Body of pancreas (tissue), 4 donors: ENCODE measurements around the gene CTNS. TPM values are rescaled to one million over a fixed set of nuclear protein-coding genes. Genes with fewer than 3 reads are reported as not detected.

Experiments used
- ATAC-seq: fragments of 150-250 bp; one replicate; pipeline ENCODE4 v1.9.1; 2016
- DNase-seq, 4 donors: peaks; one replicate each; pipeline ENCODE4 v3.0.0-alpha.2; 2019
- H3K27ac ChIP-seq, 4 donors: fragments of 200-600 bp; sonication (generic); 1 replicate in 3 of 4; 2 replicates in 1 of 4; pipeline versions ENCODE4 v1.5.1 to v1.6.1; 2016 to 2019; ENCODE audit warnings: mild to moderate bottlenecking in 1 of 4, mixed read lengths in 1 of 4, moderate library complexity in 1 of 4
- H3K27me3 ChIP-seq, 2 donors: fragments of 200-600 bp; sonication (generic); one replicate each; pipeline ENCODE4 v1.6.0; 2016; ENCODE audit warnings: mild to moderate bottlenecking in 1 of 2
- H3K36me3 ChIP-seq, 2 donors: fragments of 200-600 bp; sonication (generic); replicated peaks in 1 of 2; 2 replicates each; pipeline ENCODE4 v1.5.1; 2016; ENCODE audit warnings: low read depth in 2 of 2; ENCODE audit not compliant: insufficient read depth in 1 of 2
- H3K4me1 ChIP-seq: fragments of 200-600 bp; sonication (generic); one replicate; pipeline ENCODE4 v1.6.0; 2016
- H3K4me3 ChIP-seq, 2 donors: fragments of 200-600 bp; sonication (generic); 1 replicate in 1 of 2; 2 replicates in 1 of 2; pipeline ENCODE4 v1.5.1; 2016 to 2019
- H3K9me3 ChIP-seq, 3 donors: fragments of 200-600 bp; sonication (generic); 1 replicate in 2 of 3; 2 replicates in 1 of 3; pipeline ENCODE4 v1.5.1; 2016
- POLR2A ChIP-seq, 3 donors: fragments of 450-650 bp; IDR thresholded peaks; one replicate each; pipeline ENCODE4 v1.6.1; 2016; ENCODE audit warnings: antibody characterized with exemption in 3 of 3, mild to moderate bottlenecking in 2 of 3
- whole genome bisulfite sequencing, 2 donors: methylation state at CpG; one replicate each; pipeline ENCODE4 v1.1.5; 2017; 5-methylcytosine and 5-hydroxymethylcytosine counted together
- intact Hi-C: fragments of 100-400 bp; cut with DNase I; formaldehyde crosslinking; loops from one replicate; pipeline ENCODE4 v1.15.1; 2023
- total RNA-seq, 2 donors: library from RNA; depleted of rRNA; stranded (reverse); fragments of >200 nt; gene quantifications; one replicate each; pipeline ENCODE4 v1.1.0, GENCODE V29; 2016
- TF ChIP-seq, protein P1 (sequence below), 7 experiments: fragments of 450-650 bp in 4 of 7; fragments of 200-600 bp in 3 of 7; sonication (generic) in 3 of 7; IDR thresholded peaks; one replicate each; pipeline ENCODE4 v1.5.1; 2016 to 2019; ENCODE audit warnings: antibody characterized with exemption in 7 of 7

The CTNS gene
- total RNA-seq, 2 donors from 2014 or later: 15.8 to 29.3 TPM

DNA sequence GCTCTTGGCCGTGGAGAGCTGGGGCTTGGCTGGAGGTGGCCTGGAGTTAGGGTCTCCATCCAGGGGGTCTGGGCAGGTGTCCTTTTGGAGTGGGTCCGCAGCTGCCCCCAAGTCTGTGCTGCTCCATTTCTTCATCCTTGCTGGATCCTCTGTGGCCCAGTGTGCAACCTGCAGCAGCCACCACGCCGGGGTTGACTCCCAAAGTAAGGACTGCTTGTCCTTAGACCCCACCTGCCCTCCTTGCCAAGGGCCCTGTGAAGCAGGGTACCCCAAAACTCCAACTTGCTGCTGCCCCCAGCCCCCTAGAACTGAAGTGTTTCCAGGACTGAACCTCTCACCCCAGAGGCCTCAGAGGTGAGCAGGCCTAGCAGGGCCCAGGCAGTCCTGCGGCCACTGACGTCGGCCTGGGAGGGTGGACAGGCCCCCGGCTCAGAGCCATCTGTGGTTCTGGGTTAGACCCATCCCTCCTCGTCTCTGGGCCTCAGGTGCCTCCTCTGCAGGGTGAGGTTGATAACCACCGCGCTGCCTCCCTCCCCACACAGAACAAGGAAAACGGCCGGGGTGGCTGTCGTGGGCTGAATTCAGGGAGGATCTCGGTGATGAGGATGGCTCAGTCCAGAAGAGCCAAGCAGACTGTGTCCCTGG lies 44.2 kb upstream of the CTNS start:
- WGBS, 2 donors: 90 to 93% methylated on average over 10 to 15 of the region's 15 CpGs
- H3K27me3 ChIP-seq: no peaks in the 10 kb centered on the region
- ATAC-seq (no peak), DNase-seq (no peak)
- no peak overlapping the region for H3K27ac ChIP-seq
- H3K4me3 ChIP-seq: no peak overlapping the region
- no peaks in the 10 kb centered on the region for H3K9me3 ChIP-seq
- H3K4me1 ChIP-seq: no peaks in the 10 kb centered on the region
- H3K36me3 ChIP-seq: peaks cover 0 to 6% of the 10 kb centered on the region in 2 donors
- intact Hi-C loops: no loop called here
- TF ChIP-seq, protein P1, sequence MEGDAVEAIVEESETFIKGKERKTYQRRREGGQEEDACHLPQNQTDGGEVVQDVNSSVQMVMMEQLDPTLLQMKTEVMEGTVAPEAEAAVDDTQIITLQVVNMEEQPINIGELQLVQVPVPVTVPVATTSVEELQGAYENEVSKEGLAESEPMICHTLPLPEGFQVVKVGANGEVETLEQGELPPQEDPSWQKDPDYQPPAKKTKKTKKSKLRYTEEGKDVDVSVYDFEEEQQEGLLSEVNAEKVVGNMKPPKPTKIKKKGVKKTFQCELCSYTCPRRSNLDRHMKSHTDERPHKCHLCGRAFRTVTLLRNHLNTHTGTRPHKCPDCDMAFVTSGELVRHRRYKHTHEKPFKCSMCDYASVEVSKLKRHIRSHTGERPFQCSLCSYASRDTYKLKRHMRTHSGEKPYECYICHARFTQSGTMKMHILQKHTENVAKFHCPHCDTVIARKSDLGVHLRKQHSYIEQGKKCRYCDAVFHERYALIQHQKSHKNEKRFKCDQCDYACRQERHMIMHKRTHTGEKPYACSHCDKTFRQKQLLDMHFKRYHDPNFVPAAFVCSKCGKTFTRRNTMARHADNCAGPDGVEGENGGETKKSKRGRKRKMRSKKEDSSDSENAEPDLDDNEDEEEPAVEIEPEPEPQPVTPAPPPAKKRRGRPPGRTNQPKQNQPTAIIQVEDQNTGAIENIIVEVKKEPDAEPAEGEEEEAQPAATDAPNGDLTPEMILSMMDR (IDR thresholded peaks at IDR 0.05): no peak
- no peak for TF ChIP-seq POLR2A (IDR thresholded peaks at IDR 0.05)

GRCh38 chr17:3593384-3593783 lies 43.2 kb upstream of the CTNS start:
- WGBS, 2 donors: 96% methylated on average over 5 of the region's 5 CpGs
- ATAC-seq: no peak
- Histone ChIP-seq H3K36me3 (peaks cover 0 to 4% of the 10 kb centered on the region in 2 donors), H3K9me3 (no peaks in the 10 kb centered on the region), H3K27ac (no peak overlapping the region), H3K27me3 (no peaks in the 10 kb centered on the region), H3K4me3 (no peak overlapping the region), H3K4me1 (no peaks in the 10 kb centered on the region)
- intact Hi-C loops: no loop called here
- no peak for DNase-seq
- no peak for TF ChIP-seq POLR2A (IDR thresholded peaks at IDR 0.05)
- TF ChIP-seq, protein P1 (IDR thresholded peaks at IDR 0.05): no peak

- H3K27me3 ChIP-seq: no peaks in the 10 kb centered on the region
- no peaks in the 10 kb centered on the region for H3K4me1 ChIP-seq
- no peak for DNase-seq
- no peak overlapping the region for H3K27ac ChIP-seq
- H3K4me3 ChIP-seq: no peak overlapping the region
- no peaks in the 10 kb centered on the region for H3K9me3 ChIP-seq
- intact Hi-C loops: no loop called here
- ATAC-seq: no peak
- H3K36me3 ChIP-seq: peaks cover 0 to 4% of the 10 kb centered on the region in 2 donors
- 74 to 82% methylated on average over 10 to 11 of the region's 11 CpGs for WGBS, 2 donors
- TF ChIP-seq, protein P1 (IDR thresholded peaks at IDR 0.05): no peak
- no peak for TF ChIP-seq POLR2A (IDR thresholded peaks at IDR 0.05)
These were observed 42.3 kb upstream of the CTNS start for GRCh38 chr17:3594051-3594800.

DNA sequence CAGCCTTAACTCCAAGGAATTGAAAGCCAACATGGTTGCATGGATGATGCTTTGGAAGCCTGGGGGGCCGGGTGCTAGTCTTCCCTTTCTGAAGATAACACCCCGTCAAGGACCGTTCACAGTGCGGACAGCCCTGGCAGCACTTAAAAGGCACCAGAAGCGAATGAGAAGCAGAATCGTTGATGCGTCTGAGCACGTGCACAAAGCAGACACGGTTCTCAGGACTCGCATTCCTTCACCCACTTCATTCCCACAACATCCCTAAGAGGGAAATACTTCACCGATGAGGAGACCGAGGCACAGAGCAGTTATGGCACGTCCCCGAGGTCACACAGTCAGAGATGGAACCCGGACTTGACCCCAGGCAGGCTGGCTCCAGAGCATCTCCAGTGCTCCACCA lies 41.6 kb upstream of the CTNS start:
- Histone ChIP-seq H3K27me3 (no peaks in the 10 kb centered on the region), H3K4me1 (no peaks in the 10 kb centered on the region), H3K36me3 (peaks cover 0 to 3% of the 10 kb centered on the region in 2 donors), H3K4me3 (no peak overlapping the region), H3K9me3 (no peaks in the 10 kb centered on the region), H3K27ac (no peak overlapping the region)
- DNase-seq: no peak
- WGBS, 2 donors: 82% methylated on average over 9 to 15 of the region's 15 CpGs
- intact Hi-C loops: no loop called here
- TF ChIP-seq, protein P1 (IDR thresholded peaks at IDR 0.05): no peak
- no peak for TF ChIP-seq POLR2A (IDR thresholded peaks at IDR 0.05)
- ATAC-seq: no peak
